Activated naive CD8-positive, alpha-beta T cell treated with anti-CD3 and anti-CD28 coated beads, Interleukin-2, amount 50 U/mL, for 24 hours (primary cell): ENCODE results near the gene SLC35B4.

Source experiments
- ATAC-seq: fragments of 150-1000 bp; cut with Tn5 transposase; one replicate; pipeline ENCODE4 v1.10.0; 2021
- DNase-seq: peaks from one replicate; pipeline ENCODE4 v3.0.0; 2021
- H3K27ac Mint-ChIP-seq: one replicate; pipeline ENCODE4 v1.8.0; 2021; ENCODE audit warnings: mild to moderate bottlenecking, mixed read lengths
- H3K27me3 Mint-ChIP-seq: one replicate; pipeline ENCODE4 v1.8.0; 2021; ENCODE audit warnings: mixed read lengths
- H3K36me3 Mint-ChIP-seq: one replicate; pipeline ENCODE4 v1.8.0; 2021; ENCODE audit warnings: low read depth, mixed read lengths
- H3K4me1 Mint-ChIP-seq: one replicate; pipeline ENCODE4 v1.8.0; 2021; ENCODE audit warnings: mixed read lengths
- H3K4me3 Mint-ChIP-seq: one replicate; pipeline ENCODE4 v1.8.0; 2021; ENCODE audit warnings: mild to moderate bottlenecking, moderate library complexity, mixed read lengths
- H3K9me3 Mint-ChIP-seq: one replicate; pipeline ENCODE4 v1.8.0; 2021; ENCODE audit warnings: mixed read lengths

Gene SLC35B4

GRCh38 chr7:134347567-134347966 lies 30.8 kb upstream of the SLC35B4 start:
- H3K27ac Mint-ChIP-seq = no peak overlapping the region
- peaks cover 24% of the 10 kb centered on the region for H3K27me3 Mint-ChIP-seq
- H3K36me3 Mint-ChIP-seq = no peaks in the 10 kb centered on the region
- ATAC-seq (no peak), DNase-seq (no peak)
- H3K4me3 Mint-ChIP-seq = no peak overlapping the region
- H3K9me3 Mint-ChIP-seq = no peaks in the 10 kb centered on the region
- H3K4me1 Mint-ChIP-seq = peaks cover 15% of the 10 kb centered on the region

GRCh38 chr7:134343796-134344195 lies 27.1 kb upstream of the SLC35B4 start:
- H3K9me3 Mint-ChIP-seq = no peaks in the 10 kb centered on the region
- H3K27me3 Mint-ChIP-seq = peaks cover 18% of the 10 kb centered on the region
- no peak for ATAC-seq
- H3K4me3 Mint-ChIP-seq = no peak overlapping the region
- no peak for DNase-seq
- no peaks in the 10 kb centered on the region for H3K36me3 Mint-ChIP-seq
- no peaks in the 10 kb centered on the region for H3K4me1 Mint-ChIP-seq
- no peak overlapping the region for H3K27ac Mint-ChIP-seq

- no peaks in the 10 kb centered on the region for H3K4me1 Mint-ChIP-seq
Observed at GRCh38 chr7:134343136-134343535, 26.4 kb upstream of the SLC35B4 start.

GRCh38 chr7:134339475-134339874 lies 22.7 kb upstream of the SLC35B4 start:
- DNase-seq = no peak
- no peak overlapping the region for H3K27ac Mint-ChIP-seq
- no peaks in the 10 kb centered on the region for H3K9me3 Mint-ChIP-seq
- no peaks in the 10 kb centered on the region for H3K36me3 Mint-ChIP-seq
- peaks cover 14% of the 10 kb centered on the region for H3K27me3 Mint-ChIP-seq
- H3K4me3 Mint-ChIP-seq = no peak overlapping the region
- no peaks in the 10 kb centered on the region for H3K4me1 Mint-ChIP-seq
- no peak for ATAC-seq

More at GRCh38 chr7:134343136-134343535, 26.4 kb upstream of the SLC35B4 start:
- DNase-seq (no peak), ATAC-seq (no peak)
- Mint-ChIP-seq H3K9me3 (no peaks in the 10 kb centered on the region), H3K4me3 (no peak overlapping the region), H3K27ac (no peak overlapping the region), H3K36me3 (no peaks in the 10 kb centered on the region), H3K27me3 (peaks cover 18% of the 10 kb centered on the region)

GRCh38 chr7:134337980-134338379 lies 21.2 kb upstream of the SLC35B4 start:
- ATAC-seq (no peak), DNase-seq (no peak)
- no peaks in the 10 kb centered on the region for H3K9me3 Mint-ChIP-seq
- H3K27ac Mint-ChIP-seq = no peak overlapping the region
- peaks cover 12% of the 10 kb centered on the region for H3K27me3 Mint-ChIP-seq
- no peaks in the 10 kb centered on the region for H3K4me1 Mint-ChIP-seq
- H3K4me3 Mint-ChIP-seq = no peak overlapping the region
- H3K36me3 Mint-ChIP-seq = no peaks in the 10 kb centered on the region

GRCh38 chr7:134334408-134334807 lies 17.7 kb upstream of the SLC35B4 start:
- H3K27me3 Mint-ChIP-seq = peaks cover 17% of the 10 kb centered on the region
- no peaks in the 10 kb centered on the region for H3K36me3 Mint-ChIP-seq
- H3K27ac Mint-ChIP-seq = no peak overlapping the region
- no peak for DNase-seq
- H3K4me1 Mint-ChIP-seq = no peaks in the 10 kb centered on the region
- ATAC-seq = no peak
- H3K4me3 Mint-ChIP-seq = no peak overlapping the region
- no peaks in the 10 kb centered on the region for H3K9me3 Mint-ChIP-seq

- Mint-ChIP-seq H3K27me3 (peaks cover 17% of the 10 kb centered on the region), H3K27ac (no peak overlapping the region), H3K4me3 (no peak overlapping the region), H3K4me1 (no peaks in the 10 kb centered on the region), H3K9me3 (no peaks in the 10 kb centered on the region), H3K36me3 (no peaks in the 10 kb centered on the region)
- no peak for DNase-seq
- ATAC-seq = no peak
Observed at GRCh38 chr7:134333943-134334342, 17.2 kb upstream of the SLC35B4 start.

- Mint-ChIP-seq H3K27ac (no peak overlapping the region), H3K27me3 (peaks cover 17% of the 10 kb centered on the region), H3K36me3 (no peaks in the 10 kb centered on the region), H3K4me3 (no peak overlapping the region), H3K9me3 (no peaks in the 10 kb centered on the region), H3K4me1 (no peaks in the 10 kb centered on the region)
- ATAC-seq = no peak
- no peak for DNase-seq
Observed at GRCh38 chr7:134332892-134333291, 16.2 kb upstream of the SLC35B4 start.

GRCh38 chr7:134331393-134331792 lies 14.7 kb upstream of the SLC35B4 start:
- ATAC-seq = no peak
- H3K27ac Mint-ChIP-seq = no peak overlapping the region
- no peak for DNase-seq
- no peak overlapping the region for H3K4me3 Mint-ChIP-seq
- no peaks in the 10 kb centered on the region for H3K9me3 Mint-ChIP-seq
- peaks cover 17% of the 10 kb centered on the region for H3K27me3 Mint-ChIP-seq
- H3K4me1 Mint-ChIP-seq = no peaks in the 10 kb centered on the region
- no peaks in the 10 kb centered on the region for H3K36me3 Mint-ChIP-seq

- no peaks in the 10 kb centered on the region for H3K9me3 Mint-ChIP-seq
- no peak overlapping the region for H3K4me3 Mint-ChIP-seq
- H3K4me1 Mint-ChIP-seq = no peaks in the 10 kb centered on the region
- H3K36me3 Mint-ChIP-seq = no peaks in the 10 kb centered on the region
- no peak overlapping the region for H3K27ac Mint-ChIP-seq
- no peak for ATAC-seq
- peaks cover 16% of the 10 kb centered on the region for H3K27me3 Mint-ChIP-seq
- no peak for DNase-seq
Observed at GRCh38 chr7:134330974-134331373, 14.2 kb upstream of the SLC35B4 start.

- Mint-ChIP-seq H3K4me3 (no peak overlapping the region), H3K36me3 (no peaks in the 10 kb centered on the region), H3K27me3 (peaks cover 8% of the 10 kb centered on the region), H3K9me3 (no peaks in the 10 kb centered on the region), H3K4me1 (no peaks in the 10 kb centered on the region), H3K27ac (no peak overlapping the region)
- DNase-seq (no peak), ATAC-seq (no peak)
Observed at GRCh38 chr7:134329614-134330346, 13.1 kb upstream of the SLC35B4 start.

- no peak for DNase-seq
- Mint-ChIP-seq H3K4me3 (no peak overlapping the region), H3K9me3 (no peaks in the 10 kb centered on the region), H3K27me3 (peaks cover 8% of the 10 kb centered on the region), H3K4me1 (no peaks in the 10 kb centered on the region), H3K27ac (no peak overlapping the region), H3K36me3 (no peaks in the 10 kb centered on the region)
- no peak for ATAC-seq
Observed at GRCh38 chr7:134328900-134329299, 12.2 kb upstream of the SLC35B4 start.

GRCh38 chr7:134327896-134328295 lies 11.2 kb upstream of the SLC35B4 start:
- Mint-ChIP-seq H3K9me3 (no peaks in the 10 kb centered on the region), H3K27me3 (peaks cover 13% of the 10 kb centered on the region), H3K4me1 (no peaks in the 10 kb centered on the region), H3K4me3 (no peak overlapping the region), H3K27ac (no peak overlapping the region), H3K36me3 (peaks cover 2% of the 10 kb centered on the region)
- peak; percentile 64 for DNase-seq
- ATAC-seq = peak; percentile 93

- peaks cover 2% of the 10 kb centered on the region for H3K36me3 Mint-ChIP-seq
Observed at GRCh38 chr7:134324107-134324506, 7.4 kb upstream of the SLC35B4 start.

GRCh38 chr7:134320201-134320600 lies 3.5 kb upstream of the SLC35B4 start:
- ATAC-seq = no peak
- DNase-seq = no peak
- Mint-ChIP-seq H3K27me3 (peaks cover 11% of the 10 kb centered on the region), H3K27ac (no peak overlapping the region), H3K4me1 (peaks cover 17% of the 10 kb centered on the region), H3K9me3 (no peaks in the 10 kb centered on the region), H3K36me3 (peaks cover 2% of the 10 kb centered on the region), H3K4me3 (no peak overlapping the region)

More at GRCh38 chr7:134324107-134324506, 7.4 kb upstream of the SLC35B4 start:
- DNase-seq (no peak), ATAC-seq (no peak)
- H3K4me1 Mint-ChIP-seq = no peaks in the 10 kb centered on the region
- H3K4me3 Mint-ChIP-seq = no peak overlapping the region
- peaks cover 11% of the 10 kb centered on the region for H3K27me3 Mint-ChIP-seq
- H3K9me3 Mint-ChIP-seq = no peaks in the 10 kb centered on the region
- H3K27ac Mint-ChIP-seq = no peak overlapping the region

- no peak overlapping the region for H3K4me3 Mint-ChIP-seq
- H3K27me3 Mint-ChIP-seq = peaks cover 5% of the 10 kb centered on the region
- no peaks in the 10 kb centered on the region for H3K9me3 Mint-ChIP-seq
- no peak for DNase-seq
- H3K27ac Mint-ChIP-seq = no peak overlapping the region
- H3K36me3 Mint-ChIP-seq = peaks cover 2% of the 10 kb centered on the region
- H3K4me1 Mint-ChIP-seq = peaks cover 22% of the 10 kb centered on the region
- no peak for ATAC-seq
Observed at GRCh38 chr7:134318443-134318842, 1.7 kb upstream of the SLC35B4 start.
